ENCODE measurements around the gene KIF24.
A peak's percentile ranks its signal among the peaks of the same experiment; 100 is the strongest.
"Not testable (repeated sequence)": the region's sequence is repeated elsewhere in the genome, so short reads cannot be mapped to it uniquely, and the experiment has no call there.

The KIF24 gene

GRCh38 chr9:34311499-34312185 lies 17.4 kb downstream of the KIF24 start:
- no peaks in the 10 kb centered on the region for H3K4me1 ChIP-seq (ENCODE audit: control insufficient read depth in 1 of 2, insufficient read depth in 1 of 2, low read depth in 1 of 2, low read length in 1 of 2)
- TF ChIP-seq, protein P1, sequence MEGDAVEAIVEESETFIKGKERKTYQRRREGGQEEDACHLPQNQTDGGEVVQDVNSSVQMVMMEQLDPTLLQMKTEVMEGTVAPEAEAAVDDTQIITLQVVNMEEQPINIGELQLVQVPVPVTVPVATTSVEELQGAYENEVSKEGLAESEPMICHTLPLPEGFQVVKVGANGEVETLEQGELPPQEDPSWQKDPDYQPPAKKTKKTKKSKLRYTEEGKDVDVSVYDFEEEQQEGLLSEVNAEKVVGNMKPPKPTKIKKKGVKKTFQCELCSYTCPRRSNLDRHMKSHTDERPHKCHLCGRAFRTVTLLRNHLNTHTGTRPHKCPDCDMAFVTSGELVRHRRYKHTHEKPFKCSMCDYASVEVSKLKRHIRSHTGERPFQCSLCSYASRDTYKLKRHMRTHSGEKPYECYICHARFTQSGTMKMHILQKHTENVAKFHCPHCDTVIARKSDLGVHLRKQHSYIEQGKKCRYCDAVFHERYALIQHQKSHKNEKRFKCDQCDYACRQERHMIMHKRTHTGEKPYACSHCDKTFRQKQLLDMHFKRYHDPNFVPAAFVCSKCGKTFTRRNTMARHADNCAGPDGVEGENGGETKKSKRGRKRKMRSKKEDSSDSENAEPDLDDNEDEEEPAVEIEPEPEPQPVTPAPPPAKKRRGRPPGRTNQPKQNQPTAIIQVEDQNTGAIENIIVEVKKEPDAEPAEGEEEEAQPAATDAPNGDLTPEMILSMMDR (IDR thresholded peaks at IDR 0.05) = no peak
- no peaks in the 10 kb centered on the region for H3K27me3 ChIP-seq

DNA sequence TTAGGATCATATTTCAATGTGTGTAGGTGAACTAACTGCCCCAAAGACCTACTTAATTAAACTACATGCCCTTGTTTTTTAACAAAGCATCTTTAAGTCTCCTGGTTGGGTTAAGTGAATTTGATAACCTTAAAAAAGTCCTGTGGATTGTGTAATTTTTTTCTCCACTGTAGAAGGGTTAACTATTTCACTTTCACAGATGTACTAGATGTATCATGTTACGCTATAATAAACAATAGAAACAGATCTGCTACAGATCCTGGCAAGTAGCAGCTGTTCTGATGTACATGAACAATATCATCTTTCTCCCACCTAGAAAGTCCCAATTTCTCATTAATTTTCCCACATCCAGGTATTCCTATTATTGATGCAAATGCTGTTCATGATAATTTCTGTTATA lies 18.9 kb downstream of the KIF24 start:
- Histone ChIP-seq H3K27me3 (no peaks in the 10 kb centered on the region), H3K9me3 (no peaks in the 10 kb centered on the region), H3K36me3 (no peaks in the 10 kb centered on the region), H3K4me3 (ENCODE audit: low read depth in 1 of 2, low read length in 1 of 2) (no peak overlapping the region), H3K27ac (no peak overlapping the region), H3K4me1 (ENCODE audit: control insufficient read depth in 1 of 2, insufficient read depth in 1 of 2, low read depth in 1 of 2, low read length in 1 of 2) (no peaks in the 10 kb centered on the region)
- TF ChIP-seq, protein P1 (IDR thresholded peaks at IDR 0.05) = no peak

More at GRCh38 chr9:34311499-34312185, 17.4 kb downstream of the KIF24 start:
- Histone ChIP-seq H3K9me3 (no peaks in the 10 kb centered on the region), H3K4me3 (ENCODE audit: low read depth in 1 of 2, low read length in 1 of 2) (no peak overlapping the region), H3K36me3 (no peaks in the 10 kb centered on the region), H3K27ac (no peak overlapping the region)

- H3K4me3 ChIP-seq (ENCODE audit: low read depth in 1 of 2, low read length in 1 of 2); H3K36me3 ChIP-seq; H3K9me3 ChIP-seq; H3K27ac ChIP-seq; H3K4me1 ChIP-seq (ENCODE audit: control insufficient read depth in 1 of 2, insufficient read depth in 1 of 2, low read depth in 1 of 2, low read length in 1 of 2); H3K27me3 ChIP-seq: not testable (repeated sequence)
These were observed 20.8 kb downstream of the KIF24 start for GRCh38 chr9:34308316-34308715.

DNA sequence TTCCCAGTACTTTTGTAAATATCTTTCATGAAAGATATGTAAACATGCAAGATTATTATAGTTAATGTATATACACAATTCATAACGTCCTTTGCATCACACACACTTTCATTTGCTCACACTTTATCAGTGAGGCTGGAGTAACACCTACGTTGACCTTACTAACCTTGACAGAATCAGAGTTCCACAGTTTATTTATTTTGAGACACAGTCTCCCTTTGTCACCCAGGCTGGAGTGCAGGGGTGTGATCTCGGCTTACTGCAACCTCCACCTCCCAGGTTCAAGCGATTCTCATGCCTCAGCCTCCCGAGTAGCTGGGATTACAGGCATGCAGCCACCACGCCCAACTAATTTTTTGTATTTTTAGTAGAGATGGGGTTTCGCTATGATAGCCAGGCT lies 28.0 kb downstream of the KIF24 start:
- H3K4me3 ChIP-seq (ENCODE audit: low read depth in 1 of 2, low read length in 1 of 2); H3K27me3 ChIP-seq; H3K4me1 ChIP-seq (ENCODE audit: control insufficient read depth in 1 of 2, insufficient read depth in 1 of 2, low read depth in 1 of 2, low read length in 1 of 2); H3K27ac ChIP-seq; H3K36me3 ChIP-seq; H3K9me3 ChIP-seq: not testable (repeated sequence)

DNA sequence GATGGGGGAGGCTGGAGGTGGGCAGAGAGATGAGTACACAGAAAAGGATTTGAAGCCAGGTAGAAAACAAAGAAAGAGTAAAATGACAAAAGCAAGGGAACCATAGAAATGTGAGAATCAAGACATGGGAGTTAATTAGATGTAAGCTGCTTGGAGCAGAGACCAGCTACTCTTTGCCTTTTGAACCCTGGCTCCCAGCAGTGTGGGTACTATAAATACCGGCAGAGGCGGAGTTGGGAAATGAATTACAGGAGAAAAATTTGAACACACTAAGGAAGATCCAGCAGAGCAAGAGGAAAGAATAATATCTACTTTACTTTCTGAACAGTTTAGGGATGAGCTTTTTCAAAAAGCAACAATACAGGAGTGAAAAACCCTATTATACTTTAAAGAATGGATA lies 36.5 kb downstream of the KIF24 start:
- TF ChIP-seq, protein P1 (IDR thresholded peaks at IDR 0.05) = no peak

DNA sequence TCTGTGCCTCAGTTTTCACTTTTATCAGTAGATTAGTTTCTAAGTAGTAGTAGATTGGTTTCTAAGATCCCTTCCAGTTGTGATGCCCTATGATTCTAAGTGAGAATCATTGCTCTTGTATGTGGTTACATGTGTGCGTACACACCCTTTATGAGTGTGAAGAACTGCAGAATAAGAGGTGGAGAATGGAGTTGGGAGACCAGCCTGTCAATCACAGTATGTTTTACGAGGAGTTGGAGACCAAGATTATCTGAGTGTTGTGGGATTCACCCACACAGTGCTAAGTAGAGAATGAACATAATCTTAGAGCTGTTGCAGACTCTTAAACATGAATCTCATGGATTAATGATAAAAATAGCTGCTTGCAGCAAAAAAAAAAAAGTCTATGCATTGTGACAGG lies 37.6 kb downstream of the KIF24 start:
- H3K4me1 ChIP-seq (ENCODE audit: control insufficient read depth in 1 of 2, insufficient read depth in 1 of 2, low read depth in 1 of 2, low read length in 1 of 2) = peaks cover 6% of the 10 kb centered on the region in 2 experiments
- H3K9me3 ChIP-seq = no peaks in the 10 kb centered on the region
- peaks cover 4% of the 10 kb centered on the region for H3K36me3 ChIP-seq
- peak overlapping the region; percentile 60 for H3K27ac ChIP-seq
- H3K27me3 ChIP-seq = no peaks in the 10 kb centered on the region
- TF ChIP-seq, protein P1 (IDR thresholded peaks at IDR 0.05) = no peak
- no peak overlapping the region for H3K4me3 ChIP-seq (ENCODE audit: low read depth in 1 of 2, low read length in 1 of 2)

More for the DNA sequence above, 36.5 kb downstream of the KIF24 start:
- no peaks in the 10 kb centered on the region for H3K36me3 ChIP-seq
- H3K9me3 ChIP-seq = no peaks in the 10 kb centered on the region
- no peak overlapping the region for H3K4me3 ChIP-seq (ENCODE audit: low read depth in 1 of 2, low read length in 1 of 2)
- no peaks in the 10 kb centered on the region for H3K27me3 ChIP-seq
- H3K4me1 ChIP-seq (ENCODE audit: control insufficient read depth in 1 of 2, insufficient read depth in 1 of 2, low read depth in 1 of 2, low read length in 1 of 2) = peaks cover 6% of the 10 kb centered on the region in 2 experiments
- no peak overlapping the region for H3K27ac ChIP-seq

Data from neutrophil (primary cell).